ENCODE results near the gene TEKT5. TPM values are rescaled to one million over a fixed set of nuclear protein-coding genes. Genes with fewer than 3 reads are reported as not detected.

The TEKT5 gene
- total RNA-seq, 1 experiment from 2014 or later: not detected

- in situ Hi-C loops (cut with HindIII; ENCODE audit: low pct_unique_long_range_greater_than_20kb, low sequenced_read_pairs): no loop called here
- no peaks in the 10 kb centered on the region for H3K9me3 ChIP-seq (ENCODE audit: control insufficient read depth, insufficient read depth, low read depth, low read length)
- POLR2A ChIA-PET: no interaction called here
- H3K36me3 ChIP-seq (ENCODE audit: control insufficient read depth, insufficient read depth, low read length): no peaks in the 10 kb centered on the region
- no TSS peak for BruUV-seq (replicated peaks)
- no peaks in the 10 kb centered on the region; the same call in none of the 2 replicates for H3K27me3 ChIP-seq (ENCODE audit: control insufficient read depth, insufficient read depth, low read length)
- no peak for DNase-seq (ENCODE audit: low read depth, low spot score)
- no peak overlapping the region for H3K4me3 ChIP-seq (ENCODE audit: low read depth in 2 of 2, low read length in 2 of 2)
- H3K4me1 ChIP-seq (ENCODE audit: control insufficient read depth, insufficient read depth, low read length): no peaks in the 10 kb centered on the region
- CTCF ChIA-PET: no interaction called here
- intact Hi-C loops (cut with micrococcal nuclease; ENCODE audit: unreplicated experiment): no loop called here
- TF ChIP-seq TCF7L2 (IDR thresholded peaks at IDR 0.05; ENCODE audit: low read depth, low read length): no peak
- no peak for TF ChIP-seq SIN3A (IDR thresholded peaks at IDR 0.05; ENCODE audit: borderline replicate concordance, insufficient read depth, low read depth, low read length)
- no peak for TF ChIP-seq POLR2AphosphoS5 (IDR thresholded peaks at IDR 0.05; ENCODE audit: low read depth, low read length)
- no peak for TF ChIP-seq CTCF (IDR thresholded peaks at IDR 0.05)
- TF ChIP-seq, protein P1, sequence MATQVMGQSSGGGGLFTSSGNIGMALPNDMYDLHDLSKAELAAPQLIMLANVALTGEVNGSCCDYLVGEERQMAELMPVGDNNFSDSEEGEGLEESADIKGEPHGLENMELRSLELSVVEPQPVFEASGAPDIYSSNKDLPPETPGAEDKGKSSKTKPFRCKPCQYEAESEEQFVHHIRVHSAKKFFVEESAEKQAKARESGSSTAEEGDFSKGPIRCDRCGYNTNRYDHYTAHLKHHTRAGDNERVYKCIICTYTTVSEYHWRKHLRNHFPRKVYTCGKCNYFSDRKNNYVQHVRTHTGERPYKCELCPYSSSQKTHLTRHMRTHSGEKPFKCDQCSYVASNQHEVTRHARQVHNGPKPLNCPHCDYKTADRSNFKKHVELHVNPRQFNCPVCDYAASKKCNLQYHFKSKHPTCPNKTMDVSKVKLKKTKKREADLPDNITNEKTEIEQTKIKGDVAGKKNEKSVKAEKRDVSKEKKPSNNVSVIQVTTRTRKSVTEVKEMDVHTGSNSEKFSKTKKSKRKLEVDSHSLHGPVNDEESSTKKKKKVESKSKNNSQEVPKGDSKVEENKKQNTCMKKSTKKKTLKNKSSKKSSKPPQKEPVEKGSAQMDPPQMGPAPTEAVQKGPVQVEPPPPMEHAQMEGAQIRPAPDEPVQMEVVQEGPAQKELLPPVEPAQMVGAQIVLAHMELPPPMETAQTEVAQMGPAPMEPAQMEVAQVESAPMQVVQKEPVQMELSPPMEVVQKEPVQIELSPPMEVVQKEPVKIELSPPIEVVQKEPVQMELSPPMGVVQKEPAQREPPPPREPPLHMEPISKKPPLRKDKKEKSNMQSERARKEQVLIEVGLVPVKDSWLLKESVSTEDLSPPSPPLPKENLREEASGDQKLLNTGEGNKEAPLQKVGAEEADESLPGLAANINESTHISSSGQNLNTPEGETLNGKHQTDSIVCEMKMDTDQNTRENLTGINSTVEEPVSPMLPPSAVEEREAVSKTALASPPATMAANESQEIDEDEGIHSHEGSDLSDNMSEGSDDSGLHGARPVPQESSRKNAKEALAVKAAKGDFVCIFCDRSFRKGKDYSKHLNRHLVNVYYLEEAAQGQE (IDR thresholded peaks at IDR 0.05; ENCODE audit: insufficient read depth in 1 of 2, low read depth in 2 of 2, low read length in 1 of 2): no peak
- no peak overlapping the region for H3K27ac ChIP-seq (ENCODE audit: low read length)
- no peak for ATAC-seq
Measured at GRCh38 chr16:10664720-10665126, 30.0 kb downstream of the TEKT5 start.

DNA sequence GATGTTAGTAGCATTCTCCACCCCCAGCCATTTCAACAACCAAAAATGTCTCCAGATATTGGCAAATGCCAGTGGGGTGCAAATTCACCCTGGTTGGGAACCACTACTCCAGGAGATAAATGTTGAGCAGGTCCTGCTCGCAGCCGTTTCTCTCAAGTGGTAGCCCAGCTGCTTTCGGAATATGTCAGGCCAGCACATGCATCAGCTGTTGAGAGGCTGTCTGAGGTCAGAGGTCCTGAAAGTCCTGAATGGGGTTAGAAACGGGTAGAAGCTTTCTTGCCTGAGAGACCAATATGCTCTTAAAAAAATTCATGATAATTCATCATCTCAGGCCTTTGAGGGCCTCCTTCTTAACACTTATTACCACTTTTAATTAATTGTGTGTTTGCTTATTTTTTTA lies 31.0 kb downstream of the TEKT5 start:
- intact Hi-C loops (cut with micrococcal nuclease; ENCODE audit: unreplicated experiment): no loop called here
- Histone ChIP-seq H3K27me3 (ENCODE audit: control insufficient read depth, insufficient read depth, low read length) (no peaks in the 10 kb centered on the region; the same call in none of the 2 replicates), H3K9me3 (ENCODE audit: control insufficient read depth, insufficient read depth, low read depth, low read length) (no peaks in the 10 kb centered on the region), H3K4me1 (ENCODE audit: control insufficient read depth, insufficient read depth, low read length) (no peaks in the 10 kb centered on the region), H3K36me3 (ENCODE audit: control insufficient read depth, insufficient read depth, low read length) (no peaks in the 10 kb centered on the region), H3K4me3 (ENCODE audit: low read depth in 2 of 2, low read length in 2 of 2) (no peak overlapping the region), H3K27ac (ENCODE audit: low read length) (no peak overlapping the region)
- ATAC-seq (no peak), DNase-seq (ENCODE audit: low read depth, low spot score) (no peak)
- no TSS peak for BruUV-seq (replicated peaks)
- POLR2A ChIA-PET: no interaction called here
- CTCF ChIA-PET: no interaction called here
- in situ Hi-C loops (cut with HindIII; ENCODE audit: low pct_unique_long_range_greater_than_20kb, low sequenced_read_pairs): no loop called here
- TF ChIP-seq CTCF (IDR thresholded peaks at IDR 0.05): no peak

DNA sequence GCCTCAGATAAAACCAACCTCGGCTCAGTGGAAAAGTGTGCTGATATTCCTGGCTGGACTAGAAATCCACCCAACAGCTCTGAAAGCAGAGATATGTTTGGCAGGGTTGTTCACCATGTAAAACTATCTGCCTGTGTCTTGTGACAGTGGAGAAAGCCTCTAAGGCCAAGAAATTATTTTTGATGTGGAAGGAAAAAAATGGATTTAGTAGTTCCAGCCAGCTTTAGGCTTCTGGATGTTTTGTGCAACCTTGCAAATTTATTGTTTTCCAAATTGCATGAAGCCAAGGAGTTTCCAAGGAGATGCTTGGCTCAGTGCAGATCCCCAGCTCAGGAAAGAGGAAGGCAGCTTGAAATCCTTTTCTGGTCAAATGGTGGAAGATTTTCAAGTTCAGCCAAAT lies 31.6 kb downstream of the TEKT5 start:
- CTCF ChIA-PET: no interaction called here
- intact Hi-C loops (cut with micrococcal nuclease; ENCODE audit: unreplicated experiment): no loop called here
- ATAC-seq: no peak

More for the DNA sequence above, 31.6 kb downstream of the TEKT5 start:
- Histone ChIP-seq H3K4me3 (ENCODE audit: low read depth in 2 of 2, low read length in 2 of 2) (no peak overlapping the region), H3K4me1 (ENCODE audit: control insufficient read depth, insufficient read depth, low read length) (no peaks in the 10 kb centered on the region), H3K36me3 (ENCODE audit: control insufficient read depth, insufficient read depth, low read length) (no peaks in the 10 kb centered on the region), H3K27me3 (ENCODE audit: control insufficient read depth, insufficient read depth, low read length) (no peaks in the 10 kb centered on the region; the same call in none of the 2 replicates), H3K27ac (ENCODE audit: low read length) (no peak overlapping the region), H3K9me3 (ENCODE audit: control insufficient read depth, insufficient read depth, low read depth, low read length) (no peaks in the 10 kb centered on the region)
- POLR2A ChIA-PET: no interaction called here
- no peak for DNase-seq (ENCODE audit: low read depth, low spot score)
- BruUV-seq (replicated peaks): no TSS peak
- TF ChIP-seq TCF7L2 (IDR thresholded peaks at IDR 0.05; ENCODE audit: low read depth, low read length): no peak
- no peak for TF ChIP-seq CTCF (IDR thresholded peaks at IDR 0.05)
- TF ChIP-seq, protein P1 (IDR thresholded peaks at IDR 0.05; ENCODE audit: insufficient read depth in 1 of 2, low read depth in 2 of 2, low read length in 1 of 2): no peak
- TF ChIP-seq POLR2AphosphoS5 (IDR thresholded peaks at IDR 0.05; ENCODE audit: low read depth, low read length): no peak
- TF ChIP-seq SIN3A (IDR thresholded peaks at IDR 0.05; ENCODE audit: borderline replicate concordance, insufficient read depth, low read depth, low read length): no peak
- in situ Hi-C loops (cut with HindIII; ENCODE audit: low pct_unique_long_range_greater_than_20kb, low sequenced_read_pairs): no loop called here
